MG63 (cell line): Measurements from ENCODE around the gene SEC16B. TPM values are rescaled to one million over a fixed set of nuclear protein-coding genes. Genes with fewer than 3 reads are reported as not detected.

Experiments used
- DNase-seq: peaks from one replicate; pipeline ENCODE4 v3.0.0-alpha.2; 2020
- H3K27me3 ChIP-seq: fragments of 250-450 bp; sonication (Bioruptor Pico); 2 replicates; pipeline ENCODE4 v1.5.1; 2020; ENCODE audit warnings: mild to moderate bottlenecking, moderate library complexity
- H3K36me3 ChIP-seq: fragments of 250-450 bp; sonication (Bioruptor Pico); 2 replicates; pipeline ENCODE4 v1.5.1; 2020; ENCODE audit warnings: mild to moderate bottlenecking, moderate library complexity
- H3K4me3 ChIP-seq: fragments of 250-450 bp; sonication (Bioruptor Pico); 2 replicates; pipeline ENCODE4 v1.5.1; 2020; ENCODE audit warnings: mild to moderate bottlenecking, moderate library complexity
- H3K9me3 ChIP-seq: fragments of 250-450 bp; sonication (Bioruptor Pico); 2 replicates; pipeline ENCODE4 v1.5.1; 2020; ENCODE audit warnings: mild to moderate bottlenecking, moderate library complexity
- total RNA-seq: library from RNA; depleted of rRNA; stranded (reverse); fragments of >200 nt; shearing (Covaris generic); gene quantifications from 2 replicates; pipeline ENCODE4 v1.2.3, GENCODE V29; 2014; ENCODE audit warnings: low replicate concordance; rRNA removed

The SEC16B gene
- total RNA-seq, 1 experiment from 2014 or later, result 3.5 TPM

- Histone ChIP-seq H3K27me3 (no peaks in the 10 kb centered on the region), H3K9me3 (no peaks in the 10 kb centered on the region), H3K36me3 (no peaks in the 10 kb centered on the region), H3K4me3 (no peak overlapping the region)
- no peak for DNase-seq
These were observed 67.6 kb downstream of the SEC16B start for GRCh38 chr1:177902266-177902665.

- no peak for DNase-seq
- H3K36me3 ChIP-seq, result no peaks in the 10 kb centered on the region
- no peaks in the 10 kb centered on the region; the same call in 1 of the 2 replicates for H3K27me3 ChIP-seq
- H3K9me3 ChIP-seq, result 0 out of 2 replicates have a peak, but pooled peaks cover 2% of the 10 kb centered on the region
- H3K4me3 ChIP-seq, result no peak overlapping the region
These were observed 71.7 kb downstream of the SEC16B start for GRCh38 chr1:177897998-177898654.

- Histone ChIP-seq H3K36me3 (no peaks in the 10 kb centered on the region), H3K4me3 (no peak overlapping the region), H3K9me3 (0 out of 2 replicates have a peak, but pooled peaks cover 2% of the 10 kb centered on the region), H3K27me3 (no peaks in the 10 kb centered on the region; the same call in 1 of the 2 replicates)
- no peak for DNase-seq
These were observed 72.4 kb downstream of the SEC16B start for GRCh38 chr1:177897281-177897997.

Other genes starting within 250 kb of the SEC16B start
- gene RASAL2, start 124.0 kb upstream of the SEC16B start, total RNA-seq, result 17.4 and 18.5 TPM in 2 replicates